Transverse colon (tissue), 4 donors: ENCODE measurements around the gene FOXP1.

Source experiments
- EP300 ChIP-seq: sonication (generic); formaldehyde crosslinking; IDR thresholded peaks from one replicate; pipeline ENCODE4 v1.6.1; 2017; ENCODE audit warnings: antibody characterized with exemption, low read depth
- POLR2A ChIP-seq: fragments of 450-650 bp; IDR thresholded peaks from one replicate; pipeline ENCODE4 v1.6.1; 2016; ENCODE audit warnings: antibody characterized with exemption, mild to moderate bottlenecking, moderate library complexity
- POLR2AphosphoS5 ChIP-seq, 3 donors: sonication (generic); formaldehyde crosslinking; IDR thresholded peaks; one replicate each; pipeline ENCODE4 v1.6.1; 2016; ENCODE audit warnings: antibody characterized with exemption in 3 of 3
- TF ChIP-seq, protein P1 (sequence below), 5 experiments: fragments of 200-600 bp in 3 of 5; fragments of 450-650 bp in 2 of 5; sonication (generic) in 3 of 5; IDR thresholded peaks; 1 replicate in 2 of 5; 2 replicates in 3 of 5; pipeline ENCODE4 v1.5.1; 2016 to 2017; ENCODE audit warnings: antibody characterized with exemption in 5 of 5, inconsistent platforms in 3 of 5, mild to moderate bottlenecking in 2 of 5, moderate library complexity in 1 of 5

GRCh38 chr3:71264840-71265239 is 318.7 kb downstream of the FOXP1 start:
- TF ChIP-seq, protein P1, sequence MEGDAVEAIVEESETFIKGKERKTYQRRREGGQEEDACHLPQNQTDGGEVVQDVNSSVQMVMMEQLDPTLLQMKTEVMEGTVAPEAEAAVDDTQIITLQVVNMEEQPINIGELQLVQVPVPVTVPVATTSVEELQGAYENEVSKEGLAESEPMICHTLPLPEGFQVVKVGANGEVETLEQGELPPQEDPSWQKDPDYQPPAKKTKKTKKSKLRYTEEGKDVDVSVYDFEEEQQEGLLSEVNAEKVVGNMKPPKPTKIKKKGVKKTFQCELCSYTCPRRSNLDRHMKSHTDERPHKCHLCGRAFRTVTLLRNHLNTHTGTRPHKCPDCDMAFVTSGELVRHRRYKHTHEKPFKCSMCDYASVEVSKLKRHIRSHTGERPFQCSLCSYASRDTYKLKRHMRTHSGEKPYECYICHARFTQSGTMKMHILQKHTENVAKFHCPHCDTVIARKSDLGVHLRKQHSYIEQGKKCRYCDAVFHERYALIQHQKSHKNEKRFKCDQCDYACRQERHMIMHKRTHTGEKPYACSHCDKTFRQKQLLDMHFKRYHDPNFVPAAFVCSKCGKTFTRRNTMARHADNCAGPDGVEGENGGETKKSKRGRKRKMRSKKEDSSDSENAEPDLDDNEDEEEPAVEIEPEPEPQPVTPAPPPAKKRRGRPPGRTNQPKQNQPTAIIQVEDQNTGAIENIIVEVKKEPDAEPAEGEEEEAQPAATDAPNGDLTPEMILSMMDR (IDR thresholded peaks at IDR 0.05) = no peak
- TF ChIP-seq POLR2AphosphoS5 (IDR thresholded peaks at IDR 0.05) (no peak), POLR2A (no peak), EP300 (no peak)
